HG03103 (cell line): ENCODE measurements around the gene CTBS.
A peak's percentile ranks its signal among the peaks of the same experiment; 100 is the strongest.

Experiments used
- ATAC-seq: cut with Tn5 transposase; IDR thresholded peaks from one replicate; pipeline ENCODE4 v1.9.1; 2021; ENCODE audit warnings: low read depth; ENCODE audit not compliant: unreplicated experiment

The CTBS gene

DNA sequence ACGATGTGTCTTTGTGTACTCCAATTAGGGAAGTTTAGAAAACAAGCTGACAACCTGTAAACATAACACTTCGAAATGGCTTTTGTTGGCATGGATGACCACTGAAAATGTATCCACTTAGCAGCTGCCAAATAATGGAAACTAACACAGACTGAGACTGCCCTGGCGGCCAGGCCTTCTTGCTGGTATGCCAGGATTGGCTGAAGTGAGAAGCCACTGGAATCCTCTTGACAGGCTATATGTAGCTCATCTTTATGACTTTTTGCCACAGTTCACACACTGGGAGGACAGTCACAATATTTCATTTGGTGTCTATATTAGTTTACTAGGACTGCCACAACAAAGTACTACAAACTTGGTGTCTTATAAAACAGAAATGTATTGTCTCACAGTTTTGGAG lies 12.9 kb upstream of the CTBS start:
- no peak for ATAC-seq

- ATAC-seq: no peak
Measured at GRCh38 chr1:84585803-84586202, 11.6 kb upstream of the CTBS start.

- ATAC-seq: no peak
Measured at GRCh38 chr1:84584126-84584525, 9.9 kb upstream of the CTBS start.

DNA sequence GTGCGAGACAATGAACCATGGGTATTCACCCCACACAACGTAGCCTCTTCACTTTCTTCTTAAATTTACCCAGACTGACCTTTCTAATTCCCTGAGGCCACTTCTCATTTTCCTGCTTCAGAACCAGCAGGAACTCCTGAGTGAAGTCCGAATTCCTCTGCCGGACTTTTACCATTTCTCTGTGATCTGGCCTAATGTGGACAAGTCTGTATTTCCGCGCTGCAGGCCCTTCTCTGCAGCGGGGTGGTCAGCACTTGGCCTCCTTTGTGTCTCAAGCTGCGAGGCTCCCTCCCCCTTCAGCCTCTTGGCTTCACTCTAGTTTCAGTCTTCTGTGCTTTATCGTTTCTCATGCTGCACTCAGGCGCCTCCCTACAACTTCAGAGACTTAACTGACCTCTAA lies 9.4 kb upstream of the CTBS start:
- no peak for ATAC-seq

- no peak for ATAC-seq
Measured at GRCh38 chr1:84582802-84583587, 8.8 kb upstream of the CTBS start.

- no peak for ATAC-seq
Measured at GRCh38 chr1:84581648-84582047, 7.4 kb upstream of the CTBS start.

DNA sequence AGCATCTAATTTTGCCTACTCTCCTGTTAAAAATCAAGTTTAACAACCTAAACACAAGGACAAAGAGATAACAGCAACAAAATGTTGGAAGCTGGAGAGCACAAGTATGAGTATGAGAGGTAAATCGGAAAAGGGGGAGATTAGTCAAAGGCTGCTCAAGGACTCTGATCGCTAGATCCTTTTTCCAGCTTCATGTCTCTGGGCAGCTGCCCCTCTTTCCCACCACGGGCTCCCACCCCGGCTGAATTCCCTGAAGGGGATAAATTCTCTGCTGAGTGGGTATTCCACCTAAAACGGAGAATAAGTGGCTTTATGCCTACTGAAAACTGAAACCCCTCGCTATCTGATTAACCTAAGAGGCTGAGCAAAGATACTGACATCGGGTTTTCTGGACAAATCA lies 696 bp upstream of the CTBS start:
- no peak for ATAC-seq

- peak; percentile 2 for ATAC-seq
Measured at GRCh38 chr1:84573481-84573966, 716 bp downstream of the CTBS start.

GRCh38 chr1:84571150-84571535 lies 3.1 kb downstream of the CTBS start:
- ATAC-seq: no peak

- no peak for ATAC-seq
Measured at GRCh38 chr1:84570436-84571149, 3.6 kb downstream of the CTBS start.

DNA sequence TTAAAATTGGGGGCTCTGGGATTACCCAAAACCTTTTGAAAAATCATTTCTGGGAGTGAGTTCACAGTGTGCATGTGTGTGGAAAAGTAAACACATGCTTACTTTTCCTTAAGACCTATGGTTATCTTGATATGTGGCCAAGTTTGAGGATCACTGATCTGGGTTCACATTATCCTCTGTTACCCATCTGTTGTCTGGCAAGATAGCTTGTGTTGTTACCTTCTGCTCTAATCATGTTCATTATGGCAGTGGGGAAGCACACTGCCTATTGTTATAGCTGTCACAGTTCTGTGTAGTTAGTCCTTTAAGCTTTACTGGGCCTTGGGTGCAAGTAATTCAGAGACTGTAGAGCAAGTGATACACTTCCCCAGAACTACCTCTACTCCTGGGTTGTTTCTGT lies 5.0 kb downstream of the CTBS start:
- ATAC-seq: no peak

- ATAC-seq: no peak
Measured at GRCh38 chr1:84550826-84551225, 23.4 kb downstream of the CTBS start.

DNA sequence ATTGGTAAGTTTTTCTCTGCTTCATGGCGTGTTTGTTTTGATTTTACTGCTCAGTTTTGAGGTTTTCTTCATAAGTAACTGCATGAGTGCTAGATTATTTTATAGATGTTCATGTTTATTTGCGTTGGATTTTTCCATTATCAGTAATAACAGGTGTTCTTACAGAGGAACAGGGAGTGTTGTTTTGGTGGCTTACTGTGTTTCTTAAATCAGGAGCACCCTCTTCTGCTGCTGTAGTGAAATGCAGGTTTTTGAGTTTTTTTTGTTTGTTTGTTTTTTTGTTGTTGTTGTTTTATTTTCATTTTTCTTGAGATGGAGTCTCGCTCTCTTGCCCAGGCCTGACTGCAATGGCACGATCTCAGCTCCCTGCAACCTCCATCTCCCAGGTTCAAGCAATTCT lies 32.6 kb downstream of the CTBS start:
- no peak for ATAC-seq

GRCh38 chr1:84540759-84541158 lies 33.5 kb downstream of the CTBS start:
- ATAC-seq: no peak

GRCh38 chr1:84539972-84540371 lies 34.3 kb downstream of the CTBS start:
- ATAC-seq: no peak

DNA sequence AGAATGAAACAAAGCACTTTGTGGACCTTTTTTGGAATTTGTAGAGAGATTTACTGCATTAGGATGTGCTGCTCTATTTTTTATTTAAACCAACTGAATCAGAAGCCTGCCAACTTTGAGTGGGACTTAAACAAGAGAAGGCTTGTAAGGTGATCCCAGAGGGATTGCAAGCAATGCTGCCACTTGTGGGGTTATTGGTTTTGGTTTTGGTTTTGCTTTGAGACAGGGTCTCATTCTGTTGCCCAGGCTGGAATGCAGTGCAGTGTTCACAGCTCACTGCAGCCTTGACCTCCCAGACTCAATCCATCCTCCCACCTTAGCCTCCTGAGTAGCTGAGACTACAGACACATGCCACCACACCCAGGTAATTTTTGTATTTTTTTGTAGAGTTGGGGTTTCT lies 35.6 kb downstream of the CTBS start:
- ATAC-seq: no peak

DNA sequence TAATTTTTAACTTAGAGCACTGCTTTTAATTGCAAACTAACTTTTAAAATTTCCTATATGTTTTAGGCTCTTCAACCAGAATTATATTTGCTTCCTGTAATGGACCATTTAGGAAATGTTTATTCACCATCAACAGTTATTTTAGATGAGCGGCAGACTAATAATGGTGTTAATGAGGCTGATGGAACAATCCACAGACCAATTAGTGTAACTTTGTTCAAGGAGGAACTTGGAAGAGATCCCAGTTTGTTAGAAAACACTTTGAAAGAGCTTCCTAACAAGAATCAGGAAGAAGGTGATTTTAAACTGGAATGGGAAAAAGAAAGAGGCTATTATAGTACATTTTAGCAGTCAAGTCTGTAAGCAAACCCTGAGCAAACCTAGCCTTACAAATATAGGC lies 48.5 kb downstream of the CTBS start:
- ATAC-seq: no peak

DNA sequence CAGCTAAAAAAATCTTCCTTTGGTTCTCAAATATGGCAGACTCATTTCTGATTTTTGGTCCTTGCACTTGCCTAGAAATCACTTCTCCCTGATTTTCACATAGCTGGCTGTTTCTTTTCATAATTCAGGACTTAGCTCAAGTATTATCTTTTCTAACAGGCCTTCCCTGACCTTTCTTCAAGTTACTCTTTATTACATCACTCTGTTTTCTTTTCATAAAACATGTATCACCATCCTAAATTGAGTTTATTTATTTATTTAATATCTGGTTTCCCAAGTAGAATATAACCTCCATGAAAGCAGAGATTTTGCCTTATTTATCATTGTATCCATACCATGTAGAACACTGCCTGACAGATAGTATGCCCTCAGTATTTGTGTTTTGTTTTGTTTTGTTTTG lies 49.6 kb downstream of the CTBS start:
- no peak for ATAC-seq

DNA sequence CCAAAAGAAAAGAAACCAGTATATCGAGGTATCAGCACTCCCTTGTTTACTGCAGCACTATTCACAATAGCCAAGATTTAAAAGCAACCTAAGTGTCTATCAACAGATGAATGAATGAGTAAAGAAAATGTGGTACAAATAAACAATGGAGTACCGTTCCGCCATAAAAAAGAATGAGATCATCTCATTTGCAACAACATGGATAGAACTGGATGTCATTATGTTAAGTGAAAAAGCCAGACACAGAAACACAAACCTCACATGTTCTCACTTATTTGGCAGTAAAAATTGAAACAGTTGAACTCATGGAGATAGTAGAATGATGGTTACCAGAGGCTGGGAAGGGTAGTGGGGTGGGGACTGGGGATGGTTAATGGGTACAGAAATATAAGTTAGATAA lies 63.6 kb downstream of the CTBS start:
- ATAC-seq: no peak

DNA sequence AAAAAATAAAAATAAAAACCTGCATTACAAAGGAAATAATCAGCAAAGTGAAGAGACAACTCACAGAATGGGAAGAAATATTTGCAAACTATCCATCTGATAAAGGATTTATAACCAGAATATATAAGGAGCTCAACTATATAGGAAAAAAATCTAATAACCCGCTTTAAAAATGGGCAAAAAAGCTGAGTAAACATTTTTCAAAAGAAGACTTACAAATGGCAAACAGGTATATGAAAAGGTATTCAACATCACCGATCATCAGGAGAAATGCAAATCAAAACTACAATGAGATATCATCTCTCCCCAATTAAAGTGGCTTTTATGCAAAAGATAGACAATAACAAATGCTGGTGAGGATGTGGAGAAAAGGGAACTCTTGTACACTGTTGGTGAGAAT lies 64.1 kb downstream of the CTBS start:
- no peak for ATAC-seq

DNA sequence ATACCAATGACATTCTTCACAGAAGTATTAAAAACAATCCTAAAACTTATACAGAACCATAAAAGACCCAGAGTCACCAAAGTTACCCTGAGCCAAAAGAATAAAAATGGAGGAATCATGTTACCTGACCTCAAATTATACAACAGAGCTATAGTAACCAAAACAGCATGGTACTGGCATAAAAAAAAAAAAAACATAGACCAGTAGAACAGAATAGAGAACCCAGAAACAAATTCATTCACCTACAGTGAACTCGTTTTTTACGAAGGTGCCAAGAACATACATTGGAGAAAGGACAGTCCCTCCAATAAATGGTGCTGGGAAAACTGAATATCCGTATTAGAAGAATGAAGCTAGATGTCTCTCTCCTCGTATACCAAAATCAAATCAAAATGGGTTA lies 65.2 kb downstream of the CTBS start:
- no peak for ATAC-seq

DNA sequence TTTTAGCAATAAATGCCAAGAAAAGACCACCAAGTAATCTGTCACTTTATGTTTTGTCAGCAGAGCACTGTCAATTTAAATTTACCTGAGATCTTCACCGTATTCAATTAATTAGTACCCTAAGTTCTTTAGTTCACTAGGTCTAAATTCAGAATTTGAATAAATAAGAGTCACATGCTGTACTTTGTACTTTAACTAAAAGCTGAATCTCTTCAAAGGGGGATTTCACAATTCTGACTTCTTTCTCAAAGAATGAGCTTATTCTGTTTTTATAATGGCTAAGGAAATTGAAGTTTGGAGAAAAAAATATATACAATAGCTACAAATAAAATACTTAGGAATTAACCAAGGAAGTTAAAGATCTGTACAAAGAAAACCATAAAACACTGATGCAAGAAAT lies 65.7 kb downstream of the CTBS start:
- no peak for ATAC-seq
